HT-29 (cell line): ENCODE measurements around the gene ADAP2. TPM values are rescaled to one million over a fixed set of nuclear protein-coding genes. Genes with fewer than 3 reads are reported as not detected.

ENCODE experiments used
- small RNA-seq: library from RNA; depleted of rRNA; stranded (forward); fragments of <200 nt; gene quantifications from one replicate; pipeline ENCODE3, GENCODE V24; 2014
- total RNA-seq: library from RNA; depleted of rRNA; stranded (reverse); fragments of >200 nt; shearing (Covaris generic); gene quantifications from 2 replicates; pipeline ENCODE4 v1.2.3, GENCODE V29; 2014; rRNA removed

Gene ADAP2
- total RNA-seq, 1 experiment from 2014 or later, result 0.08 TPM

Small RNA genes lying within 50 kb of the gene (small RNA-seq; reads per million reads assigned to genes)
- gene AC138207.3, result not detected
- not detected for gene RN7SL138P

Other genes with a start within 250 kb of the ADAP2 start
- 6.8 and 6.9 TPM in 2 replicates for gene CRLF3, start 97.3 kb upstream of the ADAP2 start, total RNA-seq
- 3.5 and 3.6 TPM in 2 replicates for gene ATAD5, start 90.0 kb upstream of the ADAP2 start, total RNA-seq
- 7.3 and 7.5 TPM in 2 replicates for gene TEFM, start 15.7 kb upstream of the ADAP2 start, total RNA-seq
- gene RNF135, start 49.1 kb downstream of the ADAP2 start, total RNA-seq, result 4.8 and 4.9 TPM in 2 replicates
- 26.8 and 41.0 TPM in 2 replicates for gene NF1, start 173.0 kb downstream of the ADAP2 start, total RNA-seq